Smooth muscle cell (in vitro differentiated cells): ENCODE measurements around the gene PSIP1. TPM values are rescaled to one million over a fixed set of nuclear protein-coding genes. Genes with fewer than 3 reads are reported as not detected.

ENCODE experiments used
- polyA plus RNA-seq: library from polyadenylated mRNA; unstranded; fragments of >200 nt; fragmentation: Nextera tagmentation; extraction: Ambion mirVana; gene quantifications from 2 replicates; pipeline ENCODE4 v1.2.1, GENCODE V29; 2016
- small RNA-seq: library from RNA; depleted of rRNA; stranded (forward); fragments of <200 nt; gene quantifications from one replicate; pipeline ENCODE3, GENCODE V24; 2014
- total RNA-seq: library from RNA; depleted of rRNA; stranded (reverse); fragments of >200 nt; gene quantifications from 2 replicates; pipeline ENCODE4 v1.2.3, GENCODE V29; 2014

The PSIP1 gene
- total and polyA plus RNA-seq, 2 experiments from 2014 or later, result 25.1 to 31.9 TPM

Small RNAs within 50 kb of the gene (small RNA-seq; reads per million reads assigned to genes)
- gene AL513423.1 (not detected), gene RN7SL98P (not detected), gene RNU6-246P (not detected), gene RNU6-319P (not detected)

Other genes with a start within 250 kb of the PSIP1 start
- 12.1 and 13.3 TPM in 2 replicates for gene TTC39B, start 203.8 kb downstream of the PSIP1 start, total RNA-seq
- gene TTC39B, start 203.8 kb downstream of the PSIP1 start, polyA plus RNA-seq, result 3.5 and 3.8 TPM in 2 replicates
- gene SNAPC3, start 88.1 kb downstream of the PSIP1 start, total RNA-seq, result 53.7 and 58.5 TPM in 2 replicates
- gene SNAPC3, start 88.1 kb downstream of the PSIP1 start, polyA plus RNA-seq, result 25.0 and 25.5 TPM in 2 replicates
- 2.3 and 4.3 TPM in 2 replicates for gene CCDC171, start 42.1 kb upstream of the PSIP1 start, total RNA-seq
- 0.46 and 1.1 TPM in 2 replicates for gene CCDC171, start 42.1 kb upstream of the PSIP1 start, polyA plus RNA-seq